PC-3 (cell line): ENCODE data around the gene ACTR1A.

Experiments
- EZH2 ChIP-seq: fragments of 300-600 bp; sonication (generic); IDR thresholded peaks from one replicate; pipeline ENCODE4 v1.6.1; 2017; ENCODE audit warnings: antibody characterized with exemption, mild to moderate bottlenecking, low read length; ENCODE audit not compliant: unreplicated experiment
- TF ChIP-seq, protein P1 (sequence below): fragments of 300-600 bp; sonication (generic); conservative IDR thresholded peaks from 2 replicates; pipeline ENCODE4 v1.5.1; 2017; ENCODE audit warnings: antibody characterized with exemption, low read depth, mild to moderate bottlenecking, low read length

DNA sequence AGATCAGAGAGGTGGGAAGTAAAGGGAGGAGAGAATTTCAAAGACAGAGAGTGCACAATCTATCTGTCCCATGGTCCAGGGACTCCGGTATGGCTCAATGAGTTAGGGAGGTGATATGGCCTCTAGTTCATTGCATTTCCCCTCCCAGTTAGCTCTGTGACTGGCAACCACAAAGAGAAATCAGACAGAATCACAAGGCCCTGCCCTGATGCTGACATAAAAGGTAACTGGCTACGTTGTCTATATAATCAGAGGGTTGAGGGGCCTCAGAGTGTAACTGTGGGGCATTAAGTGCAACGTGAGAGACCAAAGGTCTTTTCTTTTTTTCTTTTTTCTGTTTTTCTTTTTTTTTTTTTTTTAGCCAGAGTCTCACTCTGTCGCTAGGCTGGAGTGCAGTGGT, 43.9 kb downstream of the ACTR1A start:
- TF ChIP-seq, protein P1, sequence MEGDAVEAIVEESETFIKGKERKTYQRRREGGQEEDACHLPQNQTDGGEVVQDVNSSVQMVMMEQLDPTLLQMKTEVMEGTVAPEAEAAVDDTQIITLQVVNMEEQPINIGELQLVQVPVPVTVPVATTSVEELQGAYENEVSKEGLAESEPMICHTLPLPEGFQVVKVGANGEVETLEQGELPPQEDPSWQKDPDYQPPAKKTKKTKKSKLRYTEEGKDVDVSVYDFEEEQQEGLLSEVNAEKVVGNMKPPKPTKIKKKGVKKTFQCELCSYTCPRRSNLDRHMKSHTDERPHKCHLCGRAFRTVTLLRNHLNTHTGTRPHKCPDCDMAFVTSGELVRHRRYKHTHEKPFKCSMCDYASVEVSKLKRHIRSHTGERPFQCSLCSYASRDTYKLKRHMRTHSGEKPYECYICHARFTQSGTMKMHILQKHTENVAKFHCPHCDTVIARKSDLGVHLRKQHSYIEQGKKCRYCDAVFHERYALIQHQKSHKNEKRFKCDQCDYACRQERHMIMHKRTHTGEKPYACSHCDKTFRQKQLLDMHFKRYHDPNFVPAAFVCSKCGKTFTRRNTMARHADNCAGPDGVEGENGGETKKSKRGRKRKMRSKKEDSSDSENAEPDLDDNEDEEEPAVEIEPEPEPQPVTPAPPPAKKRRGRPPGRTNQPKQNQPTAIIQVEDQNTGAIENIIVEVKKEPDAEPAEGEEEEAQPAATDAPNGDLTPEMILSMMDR = no peak
- no peak for TF ChIP-seq EZH2
